IMR-90 (cell line): ENCODE results near the gene KLHL3.
"Not testable (repeated sequence)": the region's sequence is repeated elsewhere in the genome, so short reads cannot be mapped to it uniquely, and the experiment has no call there.

Source experiments
- CEBPB ChIP-seq: IDR thresholded peaks from 2 replicates; pipeline ENCODE4 v1.6.1; 2012; ENCODE audit warnings: low read depth, low read length, improper control_type of control experiment
- CTCF ChIP-seq: conservative IDR thresholded peaks from 2 replicates; pipeline ENCODE4 v1.5.1; 2012; ENCODE audit warnings: mild to moderate bottlenecking, low read depth, low read length, improper control_type of control experiment
- ELK1 ChIP-seq: fragments of 150-350 bp; IDR thresholded peaks from 2 replicates; pipeline ENCODE4 v1.6.1; 2016; ENCODE audit warnings: low read depth, mild to moderate bottlenecking, low read length, moderate library complexity, borderline replicate concordance
- MAZ ChIP-seq: IDR thresholded peaks from 2 replicates; pipeline ENCODE4 v1.6.1; 2012; ENCODE audit warnings: low read depth, mild to moderate bottlenecking, low read length, improper control_type of control experiment, moderate library complexity, borderline replicate concordance
- MXI1 ChIP-seq: IDR thresholded peaks from 2 replicates; pipeline ENCODE4 v1.6.1; 2012; ENCODE audit warnings: low read depth, mild to moderate bottlenecking, low read length, moderate library complexity, borderline replicate concordance
- POLR2A ChIP-seq: IDR thresholded peaks from 2 replicates; pipeline ENCODE4 v1.6.1; 2012; ENCODE audit warnings: mild to moderate bottlenecking, low read depth, low read length
- RAD21 ChIP-seq: IDR thresholded peaks from 2 replicates; pipeline ENCODE4 v1.6.1; 2012; ENCODE audit warnings: low read length, improper control_type of control experiment
- RFX5 ChIP-seq: IDR thresholded peaks from 2 replicates; pipeline ENCODE4 v1.8.0; 2012; ENCODE audit warnings: low read depth, mild to moderate bottlenecking, low read length, moderate library complexity
- SMC3 ChIP-seq: fragments of 150-350 bp; IDR thresholded peaks from 2 replicates; pipeline ENCODE4 v1.6.1; 2016; ENCODE audit warnings: low read depth, mild to moderate bottlenecking, antibody characterized with exemption, low read length, moderate library complexity

DNA sequence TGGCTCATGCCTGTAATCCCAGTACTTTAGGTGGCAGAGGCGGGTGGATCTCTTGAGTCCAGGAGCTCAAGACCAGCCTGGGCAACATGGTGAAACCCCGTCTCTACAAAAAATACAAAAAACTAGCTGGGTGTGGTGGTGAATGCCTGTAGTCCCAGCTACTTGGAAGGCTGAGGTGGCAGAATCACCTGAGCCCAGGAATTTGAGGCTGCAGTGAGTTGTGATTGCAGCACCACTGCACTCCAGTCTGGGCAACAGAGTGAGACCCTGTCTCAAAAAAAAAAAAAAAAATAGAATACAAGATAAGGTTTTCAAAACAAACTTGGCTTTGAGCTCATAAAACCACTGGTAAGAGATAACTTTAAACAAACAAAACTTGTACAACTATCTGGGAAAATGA is 92.8 kb downstream of the KLHL3 start:
- not testable (repeated sequence) for TF ChIP-seq CTCF, POLR2A, ELK1, MAZ, MXI1, RFX5, SMC3, RAD21, CEBPB
